PC-3 (cell line): ENCODE data around the gene SRGAP2B.
"Not testable (repeated sequence)": the region's sequence is repeated elsewhere in the genome, so short reads cannot be mapped to it uniquely, and the experiment has no call there.

Source experiments
- EZH2 ChIP-seq: fragments of 300-600 bp; sonication (generic); IDR thresholded peaks from one replicate; pipeline ENCODE4 v1.6.1; 2017; ENCODE audit warnings: antibody characterized with exemption, mild to moderate bottlenecking, low read length; ENCODE audit not compliant: unreplicated experiment
- EZH2phosphoT487 ChIP-seq: fragments of 300-600 bp; sonication (generic); IDR thresholded peaks from 2 replicates; pipeline ENCODE4 v1.6.1; 2018; ENCODE audit warnings: mild to moderate bottlenecking, antibody characterized with exemption, low read length, borderline replicate concordance
- TF ChIP-seq, protein P1 (sequence below): fragments of 300-600 bp; sonication (generic); conservative IDR thresholded peaks from 2 replicates; pipeline ENCODE4 v1.5.1; 2017; ENCODE audit warnings: antibody characterized with exemption, low read depth, mild to moderate bottlenecking, low read length

DNA sequence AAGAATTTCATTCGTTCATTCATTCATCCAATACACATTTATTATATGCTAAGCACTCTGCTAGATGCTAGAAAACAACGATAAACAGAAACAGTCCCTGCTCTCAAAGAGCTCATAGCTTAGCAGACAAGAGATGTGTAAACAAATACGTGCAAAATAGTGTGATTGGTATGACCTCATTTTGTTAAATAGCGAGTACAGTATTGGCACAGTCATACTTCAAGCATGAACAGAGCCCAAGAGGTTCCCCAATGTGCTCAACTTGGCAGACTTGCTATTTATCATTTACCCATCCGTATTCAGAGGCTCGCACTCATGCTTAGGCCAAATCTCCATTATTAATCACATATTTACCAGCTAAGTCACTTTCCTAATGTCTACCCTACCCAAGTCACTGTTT, 23.6 kb downstream of the SRGAP2B start:
- TF ChIP-seq, protein P1, sequence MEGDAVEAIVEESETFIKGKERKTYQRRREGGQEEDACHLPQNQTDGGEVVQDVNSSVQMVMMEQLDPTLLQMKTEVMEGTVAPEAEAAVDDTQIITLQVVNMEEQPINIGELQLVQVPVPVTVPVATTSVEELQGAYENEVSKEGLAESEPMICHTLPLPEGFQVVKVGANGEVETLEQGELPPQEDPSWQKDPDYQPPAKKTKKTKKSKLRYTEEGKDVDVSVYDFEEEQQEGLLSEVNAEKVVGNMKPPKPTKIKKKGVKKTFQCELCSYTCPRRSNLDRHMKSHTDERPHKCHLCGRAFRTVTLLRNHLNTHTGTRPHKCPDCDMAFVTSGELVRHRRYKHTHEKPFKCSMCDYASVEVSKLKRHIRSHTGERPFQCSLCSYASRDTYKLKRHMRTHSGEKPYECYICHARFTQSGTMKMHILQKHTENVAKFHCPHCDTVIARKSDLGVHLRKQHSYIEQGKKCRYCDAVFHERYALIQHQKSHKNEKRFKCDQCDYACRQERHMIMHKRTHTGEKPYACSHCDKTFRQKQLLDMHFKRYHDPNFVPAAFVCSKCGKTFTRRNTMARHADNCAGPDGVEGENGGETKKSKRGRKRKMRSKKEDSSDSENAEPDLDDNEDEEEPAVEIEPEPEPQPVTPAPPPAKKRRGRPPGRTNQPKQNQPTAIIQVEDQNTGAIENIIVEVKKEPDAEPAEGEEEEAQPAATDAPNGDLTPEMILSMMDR: not testable (repeated sequence)
- not testable (repeated sequence) for TF ChIP-seq EZH2, EZH2phosphoT487
